Mucosa of gallbladder (tissue), 1 donor: ENCODE results near the gene POLG2. TPM values are rescaled to one million over a fixed set of nuclear protein-coding genes. Genes with fewer than 3 reads are reported as not detected.
"Not testable (repeated sequence)": the region's sequence is repeated elsewhere in the genome, so short reads cannot be mapped to it uniquely, and the experiment has no call there.

Experiments
- DNase-seq: peaks from one replicate; pipeline ENCODE4 v3.0.0-alpha.2; 2020; ENCODE audit warnings: low spot score
- total RNA-seq: library from RNA; stranded (reverse); gene quantifications from one replicate; pipeline ENCODE4 v1.2.1, GENCODE V29; 2021
- donor health status: DM: no; HTN: no; CAD: no.

The POLG2 gene
- total RNA-seq, 1 donor from 2014 or later = 16.9 TPM

- peak; percentile 94 for DNase-seq
Measured at GRCh38 chr17:64505340-64506200, 8.7 kb upstream of the POLG2 start.

GRCh38 chr17:64504769-64505339, 8.0 kb upstream of the POLG2 start:
- no peak for DNase-seq

DNA sequence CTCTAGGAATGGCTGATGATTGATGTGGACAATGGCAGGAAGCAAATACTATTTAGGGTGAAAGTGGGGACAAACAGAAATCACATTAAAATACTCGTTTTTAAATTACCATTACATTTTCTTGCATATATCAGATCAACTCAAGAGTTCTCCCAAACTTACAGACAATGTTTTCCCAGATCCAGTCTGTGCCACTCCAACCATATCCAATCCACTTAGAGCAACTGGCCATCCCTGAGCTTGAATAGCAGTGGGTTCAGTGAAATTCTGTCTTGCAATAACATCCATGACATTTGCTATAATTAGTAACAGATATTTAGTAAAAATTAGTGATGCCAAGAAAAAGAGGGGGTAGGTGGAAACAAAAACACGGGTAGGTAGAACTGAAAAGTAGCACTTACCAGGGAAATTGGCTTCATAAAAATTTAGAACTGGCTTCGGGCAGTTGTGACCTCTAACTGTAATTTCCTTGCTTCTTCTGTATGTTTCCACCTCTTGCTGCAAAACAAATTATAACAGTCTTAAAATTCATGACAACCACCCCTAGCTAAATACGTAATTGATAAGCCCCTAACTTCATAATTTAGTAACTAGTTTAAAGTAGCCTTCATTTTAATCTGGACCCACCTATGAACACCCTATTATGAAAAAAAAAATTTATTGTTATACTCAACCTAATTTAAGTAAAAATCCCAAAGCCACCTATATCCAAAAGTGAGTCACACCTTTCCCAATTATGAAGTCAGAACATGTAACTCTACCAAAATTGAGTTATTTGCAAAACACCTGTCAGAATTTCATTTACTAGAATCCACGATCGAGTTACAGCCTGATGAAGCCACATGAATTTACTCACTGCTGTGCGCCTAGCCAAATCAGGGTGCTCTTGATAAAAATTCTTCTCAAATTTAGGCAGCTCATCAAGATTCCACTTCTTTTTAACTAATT, 7.2 kb upstream of the POLG2 start:
- no peak for DNase-seq

DNA sequence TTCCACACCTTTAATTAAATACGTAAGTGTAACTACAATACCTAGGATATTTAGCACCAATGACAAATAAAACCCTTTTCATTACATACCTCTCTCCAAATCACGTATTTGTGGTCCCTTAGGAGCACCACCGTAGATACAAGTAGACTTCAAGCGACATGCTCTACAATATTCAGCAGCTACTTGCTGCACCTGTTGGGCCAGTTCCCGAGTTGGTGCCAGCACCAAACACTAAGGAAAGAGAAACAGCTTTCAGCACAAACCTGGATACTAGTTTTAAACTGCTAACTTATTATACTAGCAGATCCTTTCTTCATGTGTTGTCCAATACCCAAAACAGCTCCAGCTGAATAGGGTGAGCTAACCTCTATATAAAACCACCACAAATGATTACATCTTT, 6.5 kb upstream of the POLG2 start:
- no peak for DNase-seq

DNA sequence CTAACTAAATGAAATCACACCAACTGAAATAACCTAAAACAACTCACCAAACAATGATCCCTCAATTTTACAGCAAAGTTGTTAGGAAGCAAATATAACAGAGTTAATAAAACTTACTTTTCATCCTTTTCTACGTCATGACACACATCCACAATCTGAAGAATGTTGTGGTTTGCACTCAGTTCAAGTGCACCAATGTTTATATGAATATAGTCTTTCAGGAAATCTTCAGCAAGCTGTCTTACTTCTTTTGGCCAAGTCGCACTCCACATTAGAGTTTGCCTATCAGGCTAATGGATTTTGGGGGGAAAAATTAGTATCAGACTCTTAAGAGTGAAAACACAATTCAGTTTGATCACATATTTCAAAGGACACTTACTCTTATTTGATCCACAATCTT, 6.0 kb upstream of the POLG2 start:
- DNase-seq = no peak

- DNase-seq = no peak
Measured at GRCh38 chr17:64502021-64502420, 5.2 kb upstream of the POLG2 start.

- DNase-seq = no peak
Measured at GRCh38 chr17:64500862-64501765, 4.3 kb upstream of the POLG2 start.

DNA sequence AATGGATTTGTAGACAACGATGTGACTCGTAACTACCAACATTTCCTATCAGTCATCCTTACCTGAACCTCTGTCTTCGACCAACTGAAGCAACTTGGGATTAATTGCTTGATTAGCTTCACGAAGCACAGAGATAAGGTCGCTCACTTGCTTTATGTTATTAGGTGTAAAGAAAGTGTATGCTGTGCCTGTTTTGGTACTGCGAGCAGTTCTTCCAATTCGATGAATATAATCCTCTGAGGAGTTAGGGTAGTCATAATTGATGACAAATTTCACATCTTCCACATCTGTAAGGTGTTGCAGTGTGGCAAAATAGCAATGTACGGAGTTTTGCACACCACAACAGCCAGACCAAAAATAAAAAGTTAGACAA, 3.6 kb upstream of the POLG2 start:
- no peak for DNase-seq

DNA sequence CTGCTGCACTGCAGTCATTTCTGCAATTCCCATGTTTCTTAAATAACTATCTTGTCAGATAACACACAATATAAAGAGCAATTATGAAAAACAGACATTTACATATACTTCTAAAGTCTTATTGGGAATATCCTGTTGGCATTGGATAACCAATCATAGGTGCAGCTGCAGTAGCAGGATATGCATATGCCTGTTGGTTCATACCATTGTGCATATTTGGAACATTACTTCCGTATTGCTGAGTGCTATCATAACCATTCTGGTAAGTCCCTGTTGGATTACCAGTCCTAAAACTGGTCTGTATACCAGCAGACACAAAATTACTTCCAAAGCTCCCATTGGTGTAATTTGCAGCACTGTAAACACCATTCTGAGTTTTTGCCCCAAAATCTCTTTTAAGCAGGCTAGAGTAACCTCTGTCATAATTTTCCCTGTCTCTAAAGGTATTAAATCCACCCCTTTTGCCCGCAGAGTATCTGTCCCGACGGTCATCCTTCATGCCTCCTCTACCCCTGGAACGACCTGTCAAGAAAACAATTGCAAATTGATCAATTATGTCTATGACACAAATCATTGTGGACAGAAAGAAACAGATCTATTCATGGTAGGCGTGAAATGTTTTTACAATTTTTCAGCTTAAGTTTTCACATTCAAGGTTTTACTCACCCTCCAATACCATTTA, 3.1 kb upstream of the POLG2 start:
- DNase-seq = no peak

DNA sequence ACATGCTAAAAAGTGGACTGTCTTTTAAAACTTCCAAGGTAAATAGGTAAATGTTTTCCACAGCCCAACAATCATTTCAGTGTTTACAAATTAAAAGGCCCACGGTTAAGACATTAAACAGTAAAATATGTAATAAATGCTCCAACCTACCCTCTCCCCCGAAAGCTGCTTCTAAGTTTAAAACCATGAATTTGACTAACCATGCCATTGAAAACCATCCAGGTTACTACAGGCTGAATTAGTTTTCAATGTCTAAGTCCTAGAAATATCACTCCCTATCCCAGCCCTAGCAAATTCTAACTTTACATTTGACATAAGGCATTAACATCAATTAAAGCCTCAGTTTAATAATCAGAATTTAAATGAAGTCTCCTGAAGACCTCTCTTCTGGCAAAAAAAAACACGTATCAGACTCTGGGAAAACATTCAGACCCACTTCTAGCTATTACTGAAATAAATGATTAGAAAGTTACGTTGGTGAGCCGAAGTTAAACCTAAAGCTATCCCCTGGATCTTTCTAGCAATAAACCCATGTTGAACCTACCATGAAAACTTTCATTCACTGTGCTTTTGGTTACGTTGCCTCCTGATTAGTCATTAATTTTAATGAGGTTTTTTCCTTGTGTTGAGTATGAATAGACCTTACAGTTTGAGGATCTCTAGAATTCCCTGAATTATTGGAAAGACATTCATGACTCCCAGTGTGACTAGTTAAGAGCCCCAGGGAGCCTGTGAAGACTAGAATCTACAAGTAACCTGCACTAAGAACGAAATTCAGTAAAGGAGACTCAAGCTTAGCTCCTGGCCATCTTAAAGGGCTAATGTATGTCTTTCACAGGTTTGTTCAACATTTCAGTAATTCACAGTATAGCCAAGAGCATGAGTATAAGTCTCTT, 1.7 kb upstream of the POLG2 start:
- DNase-seq = no peak

GRCh38 chr17:64497565-64498035, 746 bp upstream of the POLG2 start:
- DNase-seq = no peak

GRCh38 chr17:64496348-64496785, 487 bp downstream of the POLG2 start:
- no peak for DNase-seq

- DNase-seq = not testable (repeated sequence)
Measured at GRCh38 chr17:64495300-64495699, 1.6 kb downstream of the POLG2 start.

DNA sequence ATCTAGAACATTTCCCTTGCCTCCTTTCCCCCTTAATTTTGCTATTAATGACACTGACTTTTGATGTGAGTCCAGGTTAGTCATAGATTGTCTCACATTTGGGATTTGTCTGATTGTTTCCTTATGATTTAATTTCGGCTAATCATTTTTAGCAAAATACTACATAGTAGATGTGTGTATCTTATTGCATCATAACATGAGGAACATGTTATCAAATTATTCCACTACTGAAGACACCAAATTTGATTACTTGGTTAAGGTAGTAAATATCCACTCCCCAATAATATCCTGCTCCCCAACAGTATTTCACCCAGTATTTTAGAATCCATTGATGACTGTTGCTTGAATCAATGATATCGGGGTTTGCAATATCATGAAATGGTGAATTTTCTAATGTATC, 2.7 kb downstream of the POLG2 start:
- no peak for DNase-seq

- no peak for DNase-seq
Measured at GRCh38 chr17:64492481-64493109, 4.3 kb downstream of the POLG2 start.

GRCh38 chr17:64491994-64492393, 4.9 kb downstream of the POLG2 start:
- DNase-seq = no peak

DNA sequence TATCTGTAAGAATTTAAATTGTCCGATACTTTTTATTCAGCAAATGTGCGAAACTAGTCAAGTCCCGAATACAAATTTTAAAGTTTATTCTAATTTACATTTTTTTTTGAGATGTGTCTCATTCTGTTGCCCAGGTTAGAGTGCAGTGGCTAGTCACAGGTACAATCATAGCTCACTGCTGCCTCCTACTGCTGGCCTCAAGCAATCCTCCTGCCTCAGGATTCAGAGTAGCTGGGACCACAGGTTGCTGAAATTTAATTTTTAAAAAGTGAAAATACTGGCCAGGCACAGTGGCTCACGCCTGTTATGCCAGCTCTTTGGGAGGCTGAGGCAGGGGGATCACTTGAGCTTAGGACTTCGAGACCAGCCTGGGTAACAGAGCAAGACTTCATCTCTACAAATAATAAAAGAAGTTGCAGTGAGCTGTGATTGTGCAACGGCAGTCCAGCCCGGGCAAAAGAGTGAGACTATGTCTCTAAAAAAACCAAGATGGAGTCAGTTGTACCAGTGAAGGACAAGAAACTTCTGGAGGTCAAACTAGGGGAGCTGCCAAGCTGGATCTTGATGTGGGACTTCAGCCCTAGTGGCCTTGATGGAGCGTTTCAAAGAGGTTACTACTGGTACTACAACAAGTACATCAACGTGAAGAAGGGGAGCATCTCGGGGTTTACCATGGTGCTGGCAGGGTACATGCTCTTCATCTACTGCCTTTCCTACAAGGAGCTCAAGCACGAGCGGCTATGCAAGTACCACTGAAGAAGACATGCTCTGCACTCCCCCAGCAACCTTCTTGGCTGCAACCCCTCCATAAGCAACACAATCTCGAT, 5.6 kb downstream of the POLG2 start:
- DNase-seq = no peak

- no peak for DNase-seq
Measured at GRCh38 chr17:64488301-64488700, 8.6 kb downstream of the POLG2 start.
